Stimulated activated CD4-positive, alpha-beta T cell treated with anti-CD3 and anti-CD28 coated beads, Interleukin-1b, Interleukin-23, amount 100 ng/mL, for 24 hours (primary cell): ENCODE measurements around the gene ITPR1.

ENCODE experiments used
- DNase-seq, 4 experiments: peaks; one replicate each; pipeline ENCODE4 v3.0.0-alpha.2; 2020; ENCODE audit warnings: low read depth in 4 of 4, low spot score in 1 of 4

Gene ITPR1

DNA sequence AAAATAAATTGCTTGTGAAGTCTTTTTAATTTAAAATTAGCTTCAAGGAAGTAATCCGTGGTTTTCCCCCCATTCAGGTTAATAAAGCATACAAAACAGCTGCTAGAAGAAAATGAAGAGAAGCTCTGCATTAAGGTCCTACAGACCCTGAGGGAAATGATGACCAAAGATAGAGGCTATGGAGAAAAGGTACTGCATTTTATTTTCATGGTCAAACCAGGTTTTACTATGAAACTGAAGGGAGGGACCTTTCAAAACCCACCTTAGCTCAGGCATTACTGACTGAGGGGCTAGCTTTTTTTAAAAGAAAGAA is 218.5 kb downstream of the ITPR1 start:
- DNase-seq = no peak

DNA sequence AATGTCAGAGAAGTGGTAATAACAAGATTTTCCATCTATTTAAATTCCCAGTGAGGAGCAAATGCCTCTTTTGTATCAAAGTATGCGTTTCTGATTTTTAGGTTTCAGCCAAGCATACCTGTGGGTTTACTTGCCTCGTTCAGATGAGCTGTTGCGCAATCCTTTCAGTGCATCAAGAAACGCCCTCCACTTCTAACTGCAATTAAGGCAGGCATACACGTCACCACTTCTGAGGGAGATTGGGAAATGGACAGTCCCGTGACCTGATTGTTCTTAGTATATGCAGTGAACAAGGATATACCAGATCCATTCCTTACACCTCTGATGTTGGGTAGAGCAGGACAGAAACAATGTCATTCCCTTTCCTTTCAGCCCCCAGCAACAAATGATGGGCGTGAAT is 219.0 kb downstream of the ITPR1 start:
- DNase-seq = no peak

DNA sequence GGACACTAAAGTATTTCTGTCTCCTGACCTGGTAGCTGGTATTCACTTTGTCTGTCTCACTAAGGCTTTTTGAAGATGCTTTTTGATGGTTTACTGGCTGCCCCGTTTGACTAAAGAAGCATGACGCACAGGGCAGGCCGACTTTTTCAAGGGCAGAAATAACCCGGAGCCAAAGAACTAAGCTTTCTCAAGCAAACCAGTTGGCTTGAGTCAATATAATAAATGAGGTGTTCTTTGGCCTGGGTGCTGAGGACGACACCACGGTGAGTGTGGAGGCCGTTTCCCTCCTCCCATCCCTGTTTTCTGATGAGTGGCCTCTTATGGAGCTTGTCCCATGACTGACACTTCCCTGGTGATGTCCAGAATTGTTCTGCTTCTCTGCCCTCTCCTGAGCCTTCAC is 220.9 kb downstream of the ITPR1 start:
- no peak for DNase-seq

DNA sequence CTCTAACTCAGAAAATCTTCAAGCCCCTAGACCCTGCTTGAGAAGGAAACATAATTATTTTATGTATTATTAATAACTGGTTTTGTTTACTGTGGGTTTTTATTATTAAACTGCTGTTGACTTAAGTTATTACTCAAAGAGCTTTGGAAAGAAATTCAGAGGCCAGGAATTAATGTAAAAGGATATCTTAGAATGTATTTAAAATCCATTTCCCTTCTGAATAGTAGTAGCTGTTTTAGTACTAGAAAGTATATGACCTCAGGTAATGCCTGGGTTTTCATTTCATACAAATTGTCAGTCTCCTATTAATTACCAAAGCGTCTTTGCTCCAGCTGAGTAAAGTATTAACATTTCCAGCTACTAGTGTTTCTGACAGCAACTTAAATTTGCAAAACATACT is 223.1 kb downstream of the ITPR1 start:
- no peak for DNase-seq

DNA sequence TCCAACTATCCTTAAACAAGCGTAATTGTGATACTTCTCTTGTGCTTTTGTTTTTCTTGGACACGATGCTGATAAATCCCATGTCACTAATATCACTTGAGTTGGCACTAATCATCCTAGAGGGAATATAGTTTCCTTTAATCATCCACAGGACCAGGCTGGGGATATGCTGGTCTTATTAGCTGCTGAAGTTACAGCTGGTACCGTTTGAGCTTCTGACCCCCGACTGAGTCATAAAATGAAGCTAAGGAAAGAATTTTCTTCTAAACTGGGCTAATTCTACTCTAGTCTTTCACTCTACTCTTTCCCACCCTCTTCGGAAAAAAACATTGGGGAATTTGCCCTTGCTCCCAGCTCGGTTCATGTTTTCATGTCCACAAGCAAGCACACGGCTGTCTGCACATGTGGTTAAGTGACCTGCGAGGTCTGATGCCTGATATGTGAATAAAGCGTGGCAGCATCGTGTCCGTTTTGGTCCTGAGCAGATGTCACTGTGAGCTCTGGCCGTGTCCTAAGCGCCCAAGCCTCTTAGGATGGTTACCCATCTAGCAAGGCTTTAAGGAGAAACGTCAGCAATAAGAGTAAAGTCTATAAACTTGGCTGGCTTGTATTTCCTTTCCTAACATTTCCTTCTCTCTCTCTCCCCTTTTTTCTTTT is 223.7 kb downstream of the ITPR1 start:
- no peak for DNase-seq

DNA sequence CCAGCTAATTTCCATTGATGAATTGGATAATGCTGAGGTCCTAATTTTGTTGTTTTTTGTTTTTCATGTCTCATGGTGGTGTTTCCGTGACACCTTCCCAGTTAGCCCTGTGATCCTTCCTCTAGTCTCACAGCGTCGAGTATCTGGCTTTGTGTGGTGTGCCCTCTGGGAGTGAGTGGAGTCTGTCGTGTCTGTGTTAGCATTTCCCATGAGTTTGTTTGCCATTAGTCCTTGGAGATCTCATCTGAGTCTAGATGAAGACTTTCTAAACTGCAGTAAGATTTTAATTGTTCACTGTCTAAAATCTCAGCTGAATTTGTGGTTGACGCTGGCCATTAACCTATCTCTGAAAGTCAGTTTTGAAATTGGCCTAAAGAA is 224.2 kb downstream of the ITPR1 start:
- no peak for DNase-seq

DNA sequence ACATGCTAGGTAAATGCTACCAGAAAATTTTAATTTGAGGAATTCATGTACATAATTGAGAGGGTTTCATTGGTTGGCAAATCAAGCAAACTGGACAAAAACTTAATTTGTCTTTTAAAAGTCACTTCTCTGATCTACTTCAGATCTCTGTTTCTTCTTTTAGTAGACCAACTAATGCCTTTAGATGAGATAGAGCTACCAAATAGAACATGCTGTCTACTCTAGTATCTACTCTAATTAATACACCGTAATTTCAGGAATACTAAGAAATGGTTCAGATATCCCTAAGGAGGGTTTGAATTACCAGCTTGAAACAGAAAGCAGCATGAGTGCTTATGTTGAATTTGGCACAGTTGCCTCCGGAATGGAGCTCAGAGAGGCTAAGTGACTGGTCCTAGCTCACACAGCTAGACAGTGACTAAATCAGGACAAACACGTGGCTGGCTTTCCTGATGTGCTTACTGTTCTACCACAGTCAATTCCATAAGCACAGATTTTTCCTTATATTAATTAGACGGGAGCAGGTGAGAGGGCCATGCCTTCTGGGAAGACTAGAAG is 225.1 kb downstream of the ITPR1 start:
- DNase-seq = no peak

DNA sequence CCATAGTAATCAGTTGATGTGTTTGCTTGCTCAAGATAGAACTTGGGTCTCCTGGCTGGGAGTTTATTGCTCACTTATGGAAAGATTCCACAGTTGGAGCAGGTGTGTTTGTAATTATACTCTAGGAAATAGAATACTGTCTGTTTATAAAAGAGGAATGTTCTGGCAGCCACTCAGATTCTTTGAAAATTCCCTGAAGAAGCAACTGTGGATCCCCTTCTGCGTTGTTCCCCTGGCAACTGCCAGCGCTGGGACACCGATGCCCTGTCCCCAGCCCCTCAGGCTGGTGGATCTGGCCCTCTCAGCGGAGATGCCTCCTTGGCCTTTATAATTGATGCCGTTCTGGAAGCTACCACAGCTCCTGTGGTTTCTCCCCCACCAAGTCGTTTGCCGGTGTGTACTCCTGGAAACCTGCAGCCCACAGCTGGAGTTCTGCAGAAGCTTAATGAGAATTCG is 225.9 kb downstream of the ITPR1 start:
- no peak for DNase-seq

DNA sequence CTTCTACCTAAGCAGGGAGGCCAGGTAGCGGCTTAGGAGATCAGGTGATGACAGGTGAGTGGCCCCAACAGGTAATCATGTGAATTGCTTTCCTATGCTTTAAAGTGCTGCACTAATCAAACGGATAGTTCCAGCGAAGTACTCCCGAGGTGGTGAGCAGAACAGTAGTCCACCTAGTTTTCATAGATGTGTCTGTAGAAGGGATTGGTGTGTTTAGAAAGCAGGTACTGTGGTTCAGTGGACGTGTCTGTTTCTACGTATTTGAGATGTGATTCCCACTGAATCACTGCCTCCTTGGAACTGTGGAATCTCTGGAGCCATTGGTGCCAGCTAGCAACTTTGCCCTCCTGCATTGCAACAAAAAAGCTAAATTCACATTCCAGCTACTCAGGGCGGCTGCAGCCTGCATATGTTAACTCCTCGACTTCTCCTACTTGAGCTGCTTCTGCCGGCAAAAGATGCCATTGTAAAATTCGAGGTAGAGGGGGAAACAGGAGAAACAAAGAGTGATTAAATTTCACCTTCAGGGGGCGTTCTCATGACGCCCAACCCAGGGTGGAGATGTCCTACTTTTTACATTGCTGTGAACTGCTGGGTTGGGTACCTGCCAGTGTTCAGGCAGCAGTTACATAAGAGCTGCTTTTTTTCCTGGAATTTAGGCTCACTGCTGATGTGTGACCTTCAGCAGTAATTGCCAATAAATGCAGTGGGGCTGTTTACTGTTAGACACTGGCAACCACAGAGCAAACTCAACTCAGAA is 227.3 kb downstream of the ITPR1 start:
- DNase-seq = no peak

DNA sequence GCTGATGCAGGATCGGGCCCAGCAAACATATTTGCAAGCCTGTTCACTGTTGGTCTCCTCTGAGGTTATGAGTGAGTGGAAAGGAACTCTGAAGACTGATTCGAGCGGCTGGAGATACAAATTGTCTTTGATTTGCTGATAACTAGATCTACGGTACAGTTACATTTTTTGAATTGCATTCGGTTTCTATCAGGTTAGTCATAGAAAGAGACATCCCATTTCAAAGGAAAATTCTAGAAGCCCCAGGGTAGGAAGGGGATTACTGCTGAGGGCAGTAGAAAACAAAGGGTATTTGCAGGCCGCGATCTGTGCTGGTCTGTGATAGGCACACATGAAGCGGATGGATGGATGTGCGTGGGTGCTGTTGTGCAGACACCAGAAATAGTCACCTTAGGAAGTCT is 228.4 kb downstream of the ITPR1 start:
- no peak for DNase-seq

DNA sequence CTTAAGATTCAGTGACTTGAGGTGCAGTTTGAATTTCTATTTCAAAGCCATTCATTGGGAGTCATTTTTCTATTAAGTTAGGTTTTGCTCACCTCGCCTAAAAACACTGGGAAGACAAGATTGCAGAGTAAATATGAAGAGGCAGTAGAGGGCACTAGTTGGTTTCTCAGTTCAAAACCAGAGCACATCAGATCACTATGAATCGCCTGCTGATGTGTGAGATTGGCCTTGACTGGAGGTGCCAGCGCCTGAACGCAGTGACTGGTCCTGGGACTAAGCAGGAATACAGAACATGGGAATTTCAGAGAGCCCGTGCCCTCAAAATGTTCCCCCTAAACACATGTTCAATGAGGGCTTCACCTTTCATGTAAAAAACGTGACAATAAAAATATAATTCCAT is 229.0 kb downstream of the ITPR1 start:
- no peak for DNase-seq

DNA sequence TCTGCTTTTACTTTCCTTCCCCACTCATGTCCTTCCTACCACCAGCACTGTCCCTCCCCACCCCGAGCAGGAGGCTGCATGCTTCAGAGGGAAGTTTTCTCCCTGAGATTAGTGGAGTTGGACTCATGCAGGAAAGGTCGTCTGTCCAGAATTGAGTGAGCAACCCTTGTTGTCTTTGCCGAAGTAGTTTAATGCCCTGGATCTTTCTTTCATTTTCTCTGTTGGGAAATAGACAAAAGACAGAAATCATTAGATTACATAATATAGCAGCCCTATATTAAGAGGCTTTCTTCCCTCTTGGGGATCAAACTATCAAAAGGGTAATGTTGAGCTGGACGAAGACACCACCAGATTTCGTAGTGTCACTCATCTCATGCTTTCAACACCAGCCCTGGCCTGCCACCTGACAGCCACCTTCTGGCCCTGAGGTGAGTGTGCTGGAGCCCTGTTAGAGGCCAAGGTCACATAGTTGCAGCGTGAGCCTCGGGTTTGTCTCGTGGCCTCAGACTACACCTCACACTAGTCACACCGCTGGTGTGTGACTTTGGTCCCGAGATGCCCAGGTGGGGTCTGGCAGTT is 231.0 kb downstream of the ITPR1 start:
- DNase-seq = no peak

DNA sequence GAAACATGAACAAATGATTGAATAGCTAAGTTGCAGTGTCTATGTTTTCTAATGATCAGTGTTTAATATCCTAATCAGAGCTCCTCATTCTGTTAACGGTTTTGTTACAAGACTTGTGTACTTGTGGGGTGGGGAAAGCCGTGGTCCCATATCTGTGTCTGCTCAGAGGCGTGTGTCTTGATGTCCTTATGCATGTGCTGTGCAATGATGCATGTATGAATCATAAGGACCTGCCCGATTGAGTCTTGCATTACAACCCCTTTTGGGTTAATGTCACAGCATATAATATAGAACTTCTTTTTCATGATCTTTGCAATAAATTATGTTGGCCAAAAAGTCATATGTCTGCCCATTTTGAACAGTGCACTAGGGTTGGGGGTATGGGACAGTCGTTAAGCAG is 233.4 kb downstream of the ITPR1 start:
- DNase-seq = no peak

DNA sequence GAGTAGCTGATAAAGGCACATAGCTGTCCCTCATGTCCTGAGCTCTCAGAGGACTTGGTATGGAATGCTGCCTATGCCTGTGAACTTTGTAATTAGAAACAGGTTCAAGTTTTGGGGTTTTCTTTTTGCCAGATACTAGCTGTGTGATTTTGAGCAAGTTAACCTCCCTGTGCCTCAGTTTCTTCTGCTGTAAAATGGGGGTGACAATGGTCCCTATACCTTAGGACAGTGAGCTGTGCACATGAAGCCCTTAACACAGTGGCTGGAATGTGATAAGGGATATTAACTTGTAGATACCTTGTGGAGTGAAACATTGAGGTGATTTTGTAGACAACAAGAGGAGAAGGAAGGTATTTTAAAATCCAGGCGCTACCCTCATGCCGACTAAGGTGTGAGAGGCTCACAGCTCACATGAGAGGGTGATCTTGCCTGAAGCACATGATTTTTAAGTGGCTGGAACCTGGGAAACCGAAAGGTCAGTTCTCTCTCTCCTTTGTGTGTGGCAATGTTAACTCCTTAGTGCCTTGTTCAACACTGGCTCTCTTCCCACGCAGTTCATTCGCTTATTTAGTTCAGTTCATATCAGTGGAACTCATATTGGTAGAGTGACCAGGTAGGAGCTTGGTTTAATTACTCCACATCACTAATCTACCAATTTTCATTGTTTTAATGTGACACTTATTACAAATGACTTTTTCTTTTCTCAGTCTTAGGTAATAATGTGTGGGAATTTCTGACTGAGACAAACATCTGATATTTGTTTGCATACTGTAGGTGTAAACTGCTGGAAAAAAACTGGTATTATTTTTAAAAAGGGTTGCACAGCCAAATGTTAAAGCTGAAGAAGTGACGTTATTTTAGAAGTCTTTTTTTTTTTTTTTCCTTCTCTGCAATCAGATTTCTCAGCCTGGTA is 236.2 kb downstream of the ITPR1 start:
- no peak for DNase-seq

DNA sequence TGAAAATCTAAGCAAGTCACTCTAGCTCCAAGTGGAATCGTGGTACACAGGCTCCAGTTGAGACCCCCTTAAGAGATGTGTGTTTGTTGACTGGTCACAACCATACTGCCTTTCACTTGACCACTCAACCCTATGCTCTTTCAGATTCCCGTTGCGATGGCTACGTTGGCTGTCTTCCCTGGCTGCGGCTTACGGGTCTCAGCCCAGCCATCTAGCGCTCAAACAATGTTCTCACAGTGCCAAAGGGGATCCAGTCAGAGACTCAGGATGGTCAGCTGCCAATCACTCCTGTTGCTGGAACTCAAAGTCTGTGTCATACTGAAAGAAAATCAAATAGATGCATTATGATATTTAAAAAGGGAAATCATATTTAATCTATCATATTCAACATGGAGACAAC is 237.6 kb downstream of the ITPR1 start:
- no peak for DNase-seq

DNA sequence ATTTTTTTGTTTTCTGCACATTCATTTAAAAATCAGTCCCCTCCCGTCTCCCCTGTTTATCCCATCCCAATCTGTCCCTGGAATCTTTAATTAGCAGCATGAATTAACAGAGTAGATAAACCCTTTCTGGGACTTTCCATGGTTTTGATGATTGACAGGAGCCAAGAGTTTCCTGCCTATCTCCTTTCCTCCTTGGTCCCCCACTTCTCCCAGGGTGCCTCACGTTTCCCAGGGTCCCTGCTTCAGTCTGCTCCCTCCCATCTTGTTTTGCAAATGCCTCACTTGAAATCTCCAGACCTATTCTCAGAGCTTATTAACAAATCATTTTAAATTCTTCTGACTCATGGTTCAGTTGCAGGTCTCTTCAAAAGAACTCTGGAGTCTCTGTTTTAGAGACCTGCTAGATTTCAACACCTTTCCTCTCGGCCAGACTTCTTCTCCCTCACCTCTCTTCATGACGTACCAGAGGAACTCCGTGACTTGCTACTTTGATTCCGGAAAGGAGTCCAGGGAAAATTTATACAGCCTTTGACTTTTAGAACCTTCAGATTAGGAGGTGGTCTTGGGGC is 238.5 kb downstream of the ITPR1 start:
- no peak for DNase-seq

DNA sequence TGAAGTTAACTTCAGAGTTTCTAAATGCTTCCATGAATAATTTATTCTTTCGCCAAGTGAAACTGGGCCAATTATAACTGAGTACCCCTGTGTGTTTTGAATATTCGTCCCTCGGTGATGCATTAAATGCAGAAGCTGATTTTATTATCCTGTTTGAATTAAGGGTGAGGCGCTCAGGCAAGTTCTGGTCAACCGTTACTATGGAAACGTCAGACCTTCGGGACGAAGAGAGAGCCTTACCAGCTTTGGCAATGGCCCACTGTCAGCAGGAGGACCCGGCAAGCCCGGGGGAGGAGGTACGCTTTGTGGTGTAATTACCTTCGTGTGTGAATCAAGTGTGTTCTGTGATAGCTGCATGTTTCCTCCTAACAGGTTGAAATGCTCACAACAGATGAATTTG is 239.8 kb downstream of the ITPR1 start:
- DNase-seq = no peak

DNA sequence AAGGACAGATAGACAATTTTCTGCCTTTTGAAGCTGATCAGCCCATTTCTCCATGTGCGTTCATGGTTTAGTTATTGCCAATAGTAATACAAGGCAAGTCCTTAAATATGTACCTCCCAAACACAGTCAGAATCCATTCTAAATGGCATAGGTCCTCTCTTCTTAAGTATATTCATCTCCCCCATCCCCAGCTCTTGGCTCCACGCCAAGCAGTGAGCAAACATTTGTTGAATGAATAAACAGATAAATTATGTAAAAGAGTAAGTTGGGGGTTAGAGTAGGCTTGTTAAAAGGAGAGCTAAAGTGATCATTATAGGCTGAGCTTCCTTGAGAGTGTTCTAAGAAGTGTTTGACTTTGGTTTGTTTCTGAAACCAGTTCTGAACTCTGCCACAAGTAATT is 241.3 kb downstream of the ITPR1 start:
- DNase-seq = no peak

DNA sequence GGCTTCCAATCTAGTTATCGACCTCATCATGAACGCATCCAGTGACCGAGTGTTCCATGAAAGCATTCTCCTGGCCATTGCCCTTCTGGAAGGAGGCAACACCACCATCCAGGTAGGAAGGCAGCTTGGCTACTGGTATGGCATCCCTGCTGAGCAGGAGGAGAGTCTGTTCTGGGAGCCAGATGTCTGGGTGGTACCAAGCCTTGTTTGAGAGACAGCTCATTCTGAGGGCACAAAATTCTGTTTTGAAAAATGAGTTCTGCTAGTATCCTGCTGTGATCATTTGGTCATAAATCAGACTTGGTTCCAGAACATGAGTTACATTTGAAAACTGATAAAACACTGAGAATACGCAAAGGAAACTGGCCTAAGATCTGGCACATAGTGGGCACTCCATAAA is 242.1 kb downstream of the ITPR1 start:
- DNase-seq = no peak

DNA sequence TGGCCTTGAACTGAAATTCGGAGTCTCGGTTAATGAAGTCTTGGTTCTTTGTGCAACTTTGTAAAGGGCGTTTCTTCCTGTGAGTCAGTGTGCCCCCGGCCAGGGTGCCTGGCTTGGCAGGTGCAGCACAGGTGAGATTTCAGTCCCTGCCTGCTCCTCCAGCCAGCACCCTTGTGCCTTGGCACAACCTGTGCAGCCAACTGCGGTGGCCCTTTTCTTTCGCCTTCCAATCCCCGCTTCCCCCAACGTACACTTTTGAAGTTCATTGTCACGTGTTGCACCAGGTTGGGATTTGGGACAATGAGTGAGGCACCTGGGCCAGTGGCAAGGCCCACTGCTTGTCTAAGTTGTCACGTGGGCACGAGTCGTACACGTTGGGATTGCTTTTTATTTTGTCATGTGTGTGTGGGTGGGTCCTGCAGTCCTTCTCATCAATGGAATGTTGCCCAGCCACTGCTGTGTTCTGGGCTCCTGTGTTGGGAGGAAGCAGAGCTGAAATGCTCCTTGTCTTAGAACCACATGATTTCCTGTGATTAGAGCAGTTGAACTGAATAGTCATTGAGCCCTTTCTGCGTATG is 243.2 kb downstream of the ITPR1 start:
- no peak for DNase-seq
